AG04449 (cell line): ENCODE data around the gene SLIT1.

ENCODE experiments used
- CTCF ChIA-PET: fragments of 350-600 bp; formaldehyde crosslinking; extraction: SDS; loops from one replicate; lab custom pipeline; 2021; ENCODE audit warnings: antibody characterized with exemption; lab: Yijun Ruan, JAX
- POLR2A ChIA-PET: fragments of 400-600, 350-600 bp; formaldehyde crosslinking; extraction: SDS; loops from one replicate; lab custom pipeline; 2020; ENCODE audit warnings: antibody characterized with exemption, inconsistent platforms; lab: Yijun Ruan, JAX
- DNase-seq: peaks from one replicate; pipeline ENCODE4 v3.0.0-alpha.2; 2010; ENCODE audit warnings: low read depth, low spot score
- H3K4me3 ChIP-seq: 2 replicates; pipeline ENCODE4 v1.5.1; 2011; ENCODE audit warnings: low read depth, mild to moderate bottlenecking, control low read depth, low read length
- TF ChIP-seq, protein P1 (sequence below): IDR thresholded peaks from one replicate; pipeline ENCODE4 v1.5.1; 2011; ENCODE audit warnings: mild to moderate bottlenecking, moderate library complexity, low read length, control low read depth, inconsistent platforms; ENCODE audit not compliant: insufficient read depth; ENCODE audit errors: missing control alignments

Gene SLIT1

GRCh38 chr10:97179311-97179710, 6.4 kb downstream of the SLIT1 start:
- POLR2A ChIA-PET = no interaction called here
- TF ChIP-seq, protein P1, sequence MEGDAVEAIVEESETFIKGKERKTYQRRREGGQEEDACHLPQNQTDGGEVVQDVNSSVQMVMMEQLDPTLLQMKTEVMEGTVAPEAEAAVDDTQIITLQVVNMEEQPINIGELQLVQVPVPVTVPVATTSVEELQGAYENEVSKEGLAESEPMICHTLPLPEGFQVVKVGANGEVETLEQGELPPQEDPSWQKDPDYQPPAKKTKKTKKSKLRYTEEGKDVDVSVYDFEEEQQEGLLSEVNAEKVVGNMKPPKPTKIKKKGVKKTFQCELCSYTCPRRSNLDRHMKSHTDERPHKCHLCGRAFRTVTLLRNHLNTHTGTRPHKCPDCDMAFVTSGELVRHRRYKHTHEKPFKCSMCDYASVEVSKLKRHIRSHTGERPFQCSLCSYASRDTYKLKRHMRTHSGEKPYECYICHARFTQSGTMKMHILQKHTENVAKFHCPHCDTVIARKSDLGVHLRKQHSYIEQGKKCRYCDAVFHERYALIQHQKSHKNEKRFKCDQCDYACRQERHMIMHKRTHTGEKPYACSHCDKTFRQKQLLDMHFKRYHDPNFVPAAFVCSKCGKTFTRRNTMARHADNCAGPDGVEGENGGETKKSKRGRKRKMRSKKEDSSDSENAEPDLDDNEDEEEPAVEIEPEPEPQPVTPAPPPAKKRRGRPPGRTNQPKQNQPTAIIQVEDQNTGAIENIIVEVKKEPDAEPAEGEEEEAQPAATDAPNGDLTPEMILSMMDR = no peak
- DNase-seq = no peak
- no peak overlapping the region for H3K4me3 ChIP-seq
- CTCF ChIA-PET = interaction anchor here (1.3 to 3.0 kb wide), 4 partner anchors 31 to 106 kb away, joined by 3 to 16 read pairs (median 6); no protein-coding TSS in a partner anchor

GRCh38 chr10:97178074-97178473, 7.7 kb downstream of the SLIT1 start:
- no peak overlapping the region for H3K4me3 ChIP-seq
- ChIA-PET CTCF (interaction anchor here (1.0 to 3.0 kb wide), 3 partner anchors 19 to 105 kb away, joined by 3 to 16 read pairs (median 9); no protein-coding TSS in a partner anchor), POLR2A (no interaction called here)
- TF ChIP-seq, protein P1 = no peak
- no peak for DNase-seq

DNA sequence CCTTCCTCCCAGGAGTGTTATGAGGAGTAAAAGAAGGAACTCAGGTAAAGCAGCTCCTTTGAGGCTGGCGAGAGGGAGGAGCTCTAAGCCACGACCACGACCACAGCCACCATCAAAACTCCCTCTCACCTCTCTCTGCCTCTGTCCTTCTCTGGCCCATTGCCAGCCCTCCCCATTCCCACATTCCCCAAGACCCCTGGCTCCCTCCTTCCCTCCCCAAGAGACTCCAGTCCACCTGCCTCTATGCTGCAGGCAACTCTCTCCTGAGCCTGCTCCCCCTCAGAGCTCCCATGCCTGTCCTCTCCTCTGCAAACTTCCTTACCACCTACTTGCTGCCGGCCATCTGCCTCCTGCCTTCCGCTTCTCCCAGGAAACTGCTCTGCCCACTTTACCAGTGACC, 9.5 kb downstream of the SLIT1 start:
- TF ChIP-seq, protein P1 = no peak
- ChIA-PET CTCF (interaction anchor here (1.4 kb wide), 1 partner anchor 34 kb away, joined by 4 read pairs; no protein-coding TSS in a partner anchor), POLR2A (no interaction called here)
- H3K4me3 ChIP-seq = no peak overlapping the region
- no peak for DNase-seq

DNA sequence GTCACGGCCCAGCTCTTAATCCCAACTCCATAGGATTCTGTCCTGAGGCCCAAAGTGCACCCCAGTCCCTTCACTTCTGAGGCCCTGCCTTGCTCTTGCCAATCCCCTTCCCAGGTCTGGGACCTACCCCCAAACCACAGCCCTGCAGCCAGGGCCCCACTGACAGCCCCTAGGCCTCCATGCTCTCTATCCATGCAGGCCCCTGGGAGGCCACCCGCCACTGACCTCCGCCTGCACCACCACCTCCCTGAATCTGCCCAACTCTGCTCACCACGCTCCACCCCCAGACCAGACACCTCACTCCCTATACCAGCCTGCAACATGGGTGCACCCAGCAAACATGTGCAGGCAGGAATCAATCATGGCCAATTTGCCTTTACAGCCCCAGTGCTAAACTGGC, 10.2 kb downstream of the SLIT1 start:
- DNase-seq = no peak
- ChIA-PET CTCF (interaction anchor here (1.3 to 1.9 kb wide), 2 partner anchors 35 to 103 kb away, joined by 4 to 8 read pairs; no protein-coding TSS in a partner anchor), POLR2A (no interaction called here)
- no peak overlapping the region for H3K4me3 ChIP-seq
- TF ChIP-seq, protein P1 = no peak

GRCh38 chr10:97174941-97175340, 10.8 kb downstream of the SLIT1 start:
- TF ChIP-seq, protein P1 = no peak
- H3K4me3 ChIP-seq = no peak overlapping the region
- ChIA-PET CTCF (interaction anchor here (1.3 to 1.9 kb wide), 2 partner anchors 36 to 102 kb away, joined by 4 to 8 read pairs; no protein-coding TSS in a partner anchor), POLR2A (no interaction called here)
- DNase-seq = no peak

GRCh38 chr10:97174276-97174775, 11.4 kb downstream of the SLIT1 start:
- TF ChIP-seq, protein P1 = no peak
- CTCF ChIA-PET = interaction anchor here (1.3 to 1.9 kb wide), 2 partner anchors 36 to 102 kb away, joined by 4 to 8 read pairs; no protein-coding TSS in a partner anchor
- no peak for DNase-seq
- POLR2A ChIA-PET = no interaction called here
- H3K4me3 ChIP-seq = no peak overlapping the region
